Sigmoid colon (tissue), 4 donors: ENCODE results near the gene VEZF1.

Source experiments
- CTCF ChIP-seq, 4 experiments: fragments of 450-650 bp in 3 of 4; fragments of 200-600 bp in 1 of 4; IDR thresholded peaks; one replicate each; pipeline ENCODE4 v1.5.1; 2016 to 2019; ENCODE audit warnings: antibody characterized with exemption in 4 of 4, mild to moderate bottlenecking in 3 of 4, moderate library complexity in 2 of 4
- EP300 ChIP-seq, 4 donors: sonication (generic); formaldehyde crosslinking; IDR thresholded peaks; one replicate each; pipeline ENCODE4 v1.6.1; 2017; ENCODE audit warnings: antibody characterized with exemption in 4 of 4
- POLR2A ChIP-seq, 2 donors: fragments of 450-650 bp; IDR thresholded peaks; one replicate each; pipeline ENCODE4 v1.6.1; 2016; ENCODE audit warnings: antibody characterized with exemption in 2 of 2, mild to moderate bottlenecking in 2 of 2, moderate library complexity in 2 of 2
- POLR2AphosphoS5 ChIP-seq, 4 donors: sonication (generic); formaldehyde crosslinking; IDR thresholded peaks; one replicate each; pipeline ENCODE4 v1.6.1; 2017; ENCODE audit warnings: antibody characterized with exemption in 4 of 4

GRCh38 chr17:57963149-57963511, 24.9 kb downstream of the VEZF1 start:
- TF ChIP-seq CTCF (IDR thresholded peaks at IDR 0.05) (no peak), POLR2AphosphoS5 (IDR thresholded peaks at IDR 0.05) (no peak), POLR2A (IDR thresholded peaks at IDR 0.05) (no peak), EP300 (IDR thresholded peaks at IDR 0.05) (no peak)
